ENCODE data around the gene GNA12.

- TF ChIP-seq CTCF (IDR thresholded peaks at IDR 0.05; ENCODE audit: borderline replicate concordance, extremely low read depth, low read length, poor library complexity, severe bottlenecking) (no peak), EZH2 (IDR thresholded peaks at IDR 0.05; ENCODE audit: borderline replicate concordance, low read depth, low read length, severe bottlenecking) (no peak)
Measured at GRCh38 chr7:2726316-2727018, 117.6 kb downstream of the GNA12 start.

Data from DND-41 (cell line).